Fibroblast of lung (primary cell): ENCODE measurements around the gene GJB4. TPM values are rescaled to one million over a fixed set of nuclear protein-coding genes. Genes with fewer than 3 reads are reported as not detected.

Source experiments
- DNase-seq, 2 donors: peaks; one replicate each; pipeline versions ENCODE4 v3.0.0 to v3.0.0-alpha.2; 2010; ENCODE audit warnings: low read depth in 2 of 2
- H2AFZ ChIP-seq: 2 replicates; pipeline ENCODE4 v1.5.1; 2012; ENCODE audit warnings: low read length, control low read depth, inconsistent platforms
- H3K27ac ChIP-seq: 2 replicates; pipeline ENCODE4 v1.5.1; 2011; ENCODE audit warnings: low read length, control low read depth; ENCODE audit not compliant: insufficient read depth
- H3K27me3 ChIP-seq: 2 replicates; pipeline ENCODE4 v1.5.1; 2011; ENCODE audit warnings: mild to moderate bottlenecking, low read length; ENCODE audit not compliant: control insufficient read depth, insufficient read depth
- H3K36me3 ChIP-seq: 2 replicates; pipeline ENCODE4 v1.5.1; 2011; ENCODE audit warnings: low read length; ENCODE audit not compliant: control insufficient read depth, insufficient read depth
- H3K4me1 ChIP-seq: 2 replicates; pipeline ENCODE4 v1.5.1; 2011; ENCODE audit warnings: low read length; ENCODE audit not compliant: control insufficient read depth, insufficient read depth; ENCODE audit errors: extremely low read depth
- H3K4me2 ChIP-seq: 2 replicates; pipeline ENCODE4 v1.5.1; 2011; ENCODE audit warnings: low read length, control low read depth; ENCODE audit not compliant: insufficient read depth; ENCODE audit errors: extremely low read depth
- H3K4me3 ChIP-seq, 4 experiments: fragments of 200-600 bp in 1 of 4; sonication (generic) in 1 of 4; replicated peaks in 1 of 4; 2 replicates each; pipeline ENCODE4 v1.5.1; 2011 to 2016; ENCODE audit warnings: low read length in 4 of 4, low read depth in 3 of 4, mild to moderate bottlenecking in 3 of 4, control low read depth in 2 of 4, inconsistent platforms in 1 of 4, mixed read lengths in 1 of 4; ENCODE audit not compliant: insufficient read depth in 1 of 4; ENCODE audit errors: control extremely low read depth in 1 of 4
- H3K79me2 ChIP-seq: 2 replicates; pipeline ENCODE4 v1.5.1; 2012; ENCODE audit warnings: mild to moderate bottlenecking, low read length, inconsistent platforms; ENCODE audit not compliant: control insufficient read depth, insufficient read depth
- H3K9ac ChIP-seq: 2 replicates; pipeline ENCODE4 v1.5.1; 2011; ENCODE audit warnings: mild to moderate bottlenecking, low read length, control low read depth; ENCODE audit not compliant: insufficient read depth
- H3K9me3 ChIP-seq: 2 replicates; pipeline ENCODE4 v1.5.1; 2012; ENCODE audit warnings: low read depth, low read length; ENCODE audit not compliant: control insufficient read depth, insufficient read depth
- H4K20me1 ChIP-seq: 2 replicates; pipeline ENCODE4 v1.5.1; 2011; ENCODE audit warnings: low read length; ENCODE audit not compliant: control insufficient read depth, insufficient read depth; ENCODE audit errors: extremely low read depth
- CTCF ChIP-seq, 2 donors: IDR thresholded peaks in 1 of 2; conservative IDR thresholded peaks in 1 of 2; 1 replicate in 1 of 2; 2 replicates in 1 of 2; pipeline ENCODE4 v1.5.1; 2011 to 2012; ENCODE audit warnings: low read length in 2 of 2, control low read depth in 1 of 2, inconsistent platforms in 1 of 2, low read depth in 1 of 2, mild to moderate bottlenecking in 1 of 2
- EZH2 ChIP-seq: IDR thresholded peaks from 2 replicates; pipeline ENCODE4 v1.5.1; 2012; ENCODE audit warnings: low read length, control low read depth, mild to moderate bottlenecking; ENCODE audit errors: missing control alignments
- polyA plus RNA-seq, 2 donors: library from polyadenylated mRNA; depleted of rRNA in 1 of 2; stranded (reverse) in 1 of 2; unstranded in 1 of 2; fragments of >200 nt; gene quantifications; 2 replicates each; pipeline ENCODE4 v1.2.1, GENCODE V29; 2011 to 2012; ENCODE audit warnings: missing spikeins in 1 of 2
- total RNA-seq: library from RNA; depleted of rRNA; stranded (reverse); fragments of >200 nt; gene quantifications from 2 replicates; pipeline ENCODE4 v1.2.1, GENCODE V29; 2014

GJB4 gene
- total and polyA plus RNA-seq, 2 donors (not counting 1 experiment from before 2014, with no cell fraction given), result not detected

- Histone ChIP-seq H2AFZ (no peak overlapping the region), H3K4me3 (no peak overlapping the region), H3K9ac (no peak overlapping the region), H3K36me3 (no peaks in the 10 kb centered on the region), H3K79me2 (no peaks in the 10 kb centered on the region), H3K4me1 (no peaks in the 10 kb centered on the region), H3K4me2 (no peak overlapping the region), H3K9me3 (no peaks in the 10 kb centered on the region), H3K27ac (no peak overlapping the region), H3K27me3 (no peaks in the 10 kb centered on the region), H4K20me1 (no peaks in the 10 kb centered on the region)
- TF ChIP-seq EZH2, result no peak
- no peak for TF ChIP-seq CTCF (conservative IDR thresholded peaks at IDR 0.05 in 1 of 2, IDR thresholded peaks at IDR 0.05 in 1 of 2; ENCODE audit: low read depth in 1 of 2, low read length in 2 of 2)
- no peak for DNase-seq
These were observed 12.5 kb upstream of the GJB4 start for GRCh38 chr1:34746785-34747637.

- no peaks in the 10 kb centered on the region for H3K9me3 ChIP-seq
- no peak for DNase-seq
These were observed 11.9 kb upstream of the GJB4 start for GRCh38 chr1:34747638-34747941.

GRCh38 chr1:34749992-34750391, 9.5 kb upstream of the GJB4 start:
- H3K27ac ChIP-seq, result no peak overlapping the region
- no peak overlapping the region for H2AFZ ChIP-seq
- H3K4me2 ChIP-seq, result no peak overlapping the region
- H3K36me3 ChIP-seq, result no peaks in the 10 kb centered on the region
- no peaks in the 10 kb centered on the region for H4K20me1 ChIP-seq
- no peaks in the 10 kb centered on the region for H3K27me3 ChIP-seq
- TF ChIP-seq CTCF (conservative IDR thresholded peaks at IDR 0.05 in 1 of 2, IDR thresholded peaks at IDR 0.05 in 1 of 2; ENCODE audit: low read depth in 1 of 2, low read length in 2 of 2), result no peak
- TF ChIP-seq EZH2, result no peak
- no peak overlapping the region for H3K9ac ChIP-seq
- H3K79me2 ChIP-seq, result no peaks in the 10 kb centered on the region
- DNase-seq, result peak in 1 of 2 donors; percentile 22
- no peaks in the 10 kb centered on the region for H3K9me3 ChIP-seq
- H3K4me3 ChIP-seq, result no peak overlapping the region
- no peaks in the 10 kb centered on the region for H3K4me1 ChIP-seq

More at GRCh38 chr1:34747638-34747941, 11.9 kb upstream of the GJB4 start:
- no peak for TF ChIP-seq CTCF (conservative IDR thresholded peaks at IDR 0.05 in 1 of 2, IDR thresholded peaks at IDR 0.05 in 1 of 2; ENCODE audit: low read depth in 1 of 2, low read length in 2 of 2)
- TF ChIP-seq EZH2, result no peak
- Histone ChIP-seq H2AFZ (no peak overlapping the region), H3K27me3 (no peaks in the 10 kb centered on the region), H3K4me3 (no peak overlapping the region), H3K9ac (no peak overlapping the region), H3K27ac (no peak overlapping the region), H3K4me2 (no peak overlapping the region), H3K36me3 (no peaks in the 10 kb centered on the region), H3K79me2 (no peaks in the 10 kb centered on the region), H4K20me1 (no peaks in the 10 kb centered on the region), H3K4me1 (no peaks in the 10 kb centered on the region)
